ENCODE data around the gene ZNF385A.
"Not testable (repeated sequence)": the region's sequence is repeated elsewhere in the genome, so short reads cannot be mapped to it uniquely, and the experiment has no call there.

Gene ZNF385A

DNA sequence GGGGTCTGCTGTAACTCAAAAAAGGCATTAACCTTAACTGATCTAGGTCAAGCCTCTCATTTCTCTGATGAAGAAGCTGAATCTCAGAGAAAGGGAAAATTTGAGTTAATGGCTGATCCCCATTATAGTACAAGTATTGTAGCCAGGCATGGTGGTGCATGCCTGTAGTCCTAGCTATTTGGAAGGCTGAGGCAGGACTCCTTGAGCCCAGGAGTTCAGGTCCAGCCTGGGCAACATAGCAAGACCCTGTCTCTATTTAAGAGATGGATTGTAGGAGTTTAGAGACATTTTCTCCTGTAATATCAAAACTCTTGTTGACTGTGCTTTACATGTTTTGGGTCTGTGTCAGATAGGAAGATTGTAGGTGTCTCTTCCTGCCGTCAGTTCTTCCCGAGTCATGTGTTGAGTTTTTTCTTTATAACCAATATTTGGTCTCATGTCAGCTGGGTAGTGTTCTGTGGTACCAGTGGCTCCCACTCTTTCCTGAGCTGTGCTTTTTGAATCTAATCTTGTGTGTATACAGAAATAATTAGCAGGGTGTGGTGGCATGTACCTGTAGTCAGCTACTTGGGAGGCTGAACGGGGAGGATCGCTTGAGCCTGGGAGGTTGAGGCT, 51.0 kb downstream of the ZNF385A start:
- in situ Hi-C loops (cut with HindIII; ENCODE audit: low sequenced_read_pairs), result no loop called here

- in situ Hi-C loops (cut with HindIII; ENCODE audit: low sequenced_read_pairs), result no loop called here
Measured at GRCh38 chr12:54331461-54331860, 53.1 kb downstream of the ZNF385A start.

DNA sequence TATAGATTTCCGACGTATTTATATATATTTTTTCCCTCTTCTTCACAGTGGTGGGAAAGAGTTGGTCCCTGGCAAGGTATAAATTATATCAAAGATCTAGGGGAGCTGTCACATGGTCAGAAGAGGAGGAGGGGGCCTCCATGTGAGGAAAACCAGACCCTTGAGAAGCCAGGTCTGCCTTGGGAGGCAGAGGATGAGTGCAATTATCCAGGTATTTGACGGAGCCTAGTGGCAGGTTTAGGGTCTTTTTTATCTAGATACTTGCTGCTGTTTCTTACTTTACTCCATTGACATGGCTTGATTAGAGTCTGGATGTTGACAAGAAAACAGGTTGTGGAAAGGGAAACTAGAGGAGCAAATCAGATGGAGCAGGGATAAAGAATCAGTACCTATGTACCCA, 54.1 kb downstream of the ZNF385A start:
- in situ Hi-C loops (cut with HindIII; ENCODE audit: low sequenced_read_pairs), result no loop called here

- in situ Hi-C loops (cut with HindIII; ENCODE audit: low sequenced_read_pairs), result no loop called here
Measured at GRCh38 chr12:54329759-54330158, 54.8 kb downstream of the ZNF385A start.

GRCh38 chr12:54328595-54329337, 55.8 kb downstream of the ZNF385A start:
- in situ Hi-C loops (cut with HindIII; ENCODE audit: low sequenced_read_pairs), result no loop called here

- in situ Hi-C loops (cut with HindIII; ENCODE audit: low sequenced_read_pairs), result not testable (repeated sequence)
Measured at GRCh38 chr12:54325442-54326109, 59.0 kb downstream of the ZNF385A start.

DNA sequence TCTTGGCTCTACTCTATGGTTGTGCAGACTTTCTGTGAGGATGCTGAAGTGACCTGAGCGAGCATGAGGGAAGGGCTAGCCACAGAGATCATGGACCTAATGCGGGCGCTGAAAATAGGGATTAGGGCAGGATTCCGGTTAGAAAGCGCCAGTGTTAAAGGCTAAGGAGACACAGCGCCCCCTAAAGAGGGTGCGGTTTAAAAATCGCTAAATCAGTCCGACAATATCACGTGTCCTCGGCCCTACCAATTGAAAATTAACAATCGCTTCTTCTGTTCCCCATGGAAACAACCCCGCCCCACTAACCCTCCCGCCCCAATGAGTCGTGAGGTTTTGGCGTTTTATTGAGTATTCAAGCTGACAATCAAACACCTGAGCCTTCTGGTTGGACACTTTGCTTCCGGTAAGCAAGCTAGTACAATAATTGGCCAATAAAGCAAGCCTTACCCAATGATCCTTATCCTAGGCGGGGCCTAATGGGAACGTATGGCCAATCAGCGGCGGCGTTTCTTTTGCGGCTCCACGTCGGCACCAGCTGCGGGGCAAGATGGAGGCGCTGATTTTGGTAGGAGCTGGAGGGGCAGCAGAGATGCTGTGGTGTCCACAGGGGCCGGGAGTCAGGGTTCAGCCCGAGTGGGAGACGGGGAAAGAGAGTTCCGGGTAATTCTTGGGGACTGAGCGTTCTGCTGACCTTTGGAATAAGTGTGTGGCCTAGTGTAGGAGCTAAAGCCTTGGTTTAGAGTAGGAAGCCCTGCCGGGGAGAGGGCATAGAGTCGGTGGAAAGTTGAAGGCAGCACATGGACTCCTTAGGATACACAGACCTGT, 59.7 kb downstream of the ZNF385A start, which contains the start of gene COPZ1:
TSS of gene COPZ1 (plus strand) at position 515 of the 825 bp plus-strand sequence. CDS start at position 548, 33 bp downstream.
- in situ Hi-C loops (cut with HindIII; ENCODE audit: low sequenced_read_pairs), result no loop called here

DNA sequence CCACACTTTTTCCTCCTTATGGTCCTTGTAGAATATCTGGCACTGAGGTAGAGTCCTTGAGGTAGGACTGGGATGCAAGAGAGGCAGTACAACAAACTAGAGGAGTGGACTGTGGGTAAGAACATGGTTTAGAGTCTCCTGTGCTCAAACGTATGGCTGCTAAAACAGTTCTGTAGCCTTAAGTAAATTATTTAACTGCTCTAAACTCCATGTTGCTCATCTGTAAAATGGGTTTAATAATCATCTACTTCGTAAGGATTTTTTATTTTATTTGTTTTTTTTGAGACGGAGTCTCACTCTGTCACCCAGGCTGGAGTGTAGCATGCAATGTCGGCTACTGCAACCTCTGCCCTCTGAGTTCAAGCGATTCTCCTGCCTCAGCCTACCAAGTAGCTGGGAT, 63.2 kb downstream of the ZNF385A start:
- in situ Hi-C loops (cut with HindIII; ENCODE audit: low sequenced_read_pairs), result no loop called here

Data from DLD1 (cell line).